Naive thymus-derived CD8-positive, alpha-beta T cell (primary cell): ENCODE measurements around the gene ALG5. TPM values are rescaled to one million over a fixed set of nuclear protein-coding genes. Genes with fewer than 3 reads are reported as not detected.

ENCODE experiments used
- ATAC-seq, 2 donors: fragments of 150-1000 bp; cut with Tn5 transposase in 1 of 2; sonication (Bioruptor Pico), chemical (Tn5 transposase) in 1 of 2; 1 replicate in 1 of 2; 2 replicates in 1 of 2; pipeline ENCODE4 v1.10.0; 2021; ENCODE audit warnings: mild to moderate bottlenecking in 2 of 2, moderate library complexity in 2 of 2
- POLR2A ChIA-PET: fragments of 350-600 bp; sonication (Branson Sonifier 250); formaldehyde crosslinking; loops from one replicate; lab custom pipeline; 2021; ENCODE audit warnings: antibody characterized with exemption; lab: Charles Lee
- DNase-seq, 10 donors: peaks; one replicate each; pipeline versions ENCODE4 v3.0.0 to v3.0.0-alpha.2; 2020 to 2022
- H3K27ac Mint-ChIP-seq, 10 donors: one replicate each; pipeline ENCODE4 v1.8.0; 2020 to 2022; ENCODE audit warnings: mild to moderate bottlenecking in 10 of 10, mixed read lengths in 10 of 10, moderate library complexity in 4 of 10, inconsistent platforms in 1 of 10
- H3K27me3 Mint-ChIP-seq, 5 donors: one replicate each; pipeline ENCODE4 v1.8.0; 2021 to 2022; ENCODE audit warnings: mixed read lengths in 5 of 5
- H3K36me3 Mint-ChIP-seq, 3 donors: one replicate each; pipeline ENCODE4 v1.8.0; 2020 to 2022; ENCODE audit warnings: mixed read lengths in 3 of 3, mild to moderate bottlenecking in 2 of 3, inconsistent platforms in 1 of 3
- H3K4me1 Mint-ChIP-seq, 4 donors: one replicate each; pipeline ENCODE4 v1.8.0; 2021 to 2022; ENCODE audit warnings: mixed read lengths in 4 of 4
- H3K4me3 Mint-ChIP-seq, 10 donors: one replicate each; pipeline ENCODE4 v1.8.0; 2020 to 2022; ENCODE audit warnings: mild to moderate bottlenecking in 10 of 10, mixed read lengths in 10 of 10, moderate library complexity in 6 of 10, inconsistent platforms in 1 of 10
- H3K9me3 Mint-ChIP-seq, 9 donors: one replicate each; pipeline ENCODE4 v1.8.0; 2020 to 2022; ENCODE audit warnings: mixed read lengths in 9 of 9, mild to moderate bottlenecking in 3 of 9, inconsistent platforms in 1 of 9, moderate library complexity in 1 of 9
- polyA plus RNA-seq, 3 donors: library from polyadenylated mRNA; unstranded; fragments of 300-500 nt; fragmentation: Illumina TruSeq; gene quantifications; one replicate each; pipeline ENCODE4 v1.2.3, GENCODE V29; 2021
- total RNA-seq, 8 experiments: library from RNA in 2 of 8; stranded (reverse) in 2 of 8; gene quantifications; one replicate each; pipeline ENCODE4 v1.2.3 and lab custom pipeline; 2021 to 2026

Gene ALG5
- total and polyA plus RNA-seq, 5 experiments from 2014 or later: 22.5 to 89.5 (median 61.9) TPM

GRCh38 chr13:36910545-36910944 lies 88.6 kb downstream of the ALG5 start:
- DNase-seq (no peak), ATAC-seq (no peak)
- Mint-ChIP-seq H3K36me3 (no peaks in the 10 kb centered on the region), H3K4me1 (no peaks in the 10 kb centered on the region), H3K4me3 (no peak overlapping the region), H3K27ac (no peak overlapping the region), H3K9me3 (peaks cover 0 to 2% (median 0%) of the 10 kb centered on the region in 9 donors), H3K27me3 (peaks cover 14 to 47% (median 22%) of the 10 kb centered on the region in 5 donors)
- POLR2A ChIA-PET: no interaction called here

GRCh38 chr13:36907821-36908220 lies 91.3 kb downstream of the ALG5 start:
- peaks cover 8 to 40% (median 20%) of the 10 kb centered on the region in 5 donors for H3K27me3 Mint-ChIP-seq
- H3K9me3 Mint-ChIP-seq: peaks cover 0 to 2% (median 0%) of the 10 kb centered on the region in 9 donors
- no peaks in the 10 kb centered on the region for H3K4me1 Mint-ChIP-seq
- no peak for ATAC-seq
- no peak overlapping the region for H3K4me3 Mint-ChIP-seq
- H3K27ac Mint-ChIP-seq: no peak overlapping the region
- POLR2A ChIA-PET: no interaction called here
- no peak for DNase-seq
- H3K36me3 Mint-ChIP-seq: no peaks in the 10 kb centered on the region

- POLR2A ChIA-PET: no interaction called here
- no peak overlapping the region for H3K27ac Mint-ChIP-seq
- no peaks in the 10 kb centered on the region for H3K36me3 Mint-ChIP-seq
- peaks cover 0 to 2% (median 0%) of the 10 kb centered on the region in 9 donors for H3K9me3 Mint-ChIP-seq
- ATAC-seq (no peak), DNase-seq (no peak)
- no peak overlapping the region for H3K4me3 Mint-ChIP-seq
- peaks cover 8 to 40% (median 16%) of the 10 kb centered on the region in 5 donors for H3K27me3 Mint-ChIP-seq
- H3K4me1 Mint-ChIP-seq: no peaks in the 10 kb centered on the region
These were observed 91.9 kb downstream of the ALG5 start for GRCh38 chr13:36907266-36907665.

- Mint-ChIP-seq H3K4me1 (no peaks in the 10 kb centered on the region), H3K9me3 (peaks cover 0 to 2% (median 0%) of the 10 kb centered on the region in 9 donors), H3K27ac (no peak overlapping the region), H3K27me3 (peaks cover 8 to 39% (median 13%) of the 10 kb centered on the region in 5 donors), H3K36me3 (no peaks in the 10 kb centered on the region), H3K4me3 (no peak overlapping the region)
- no peak for ATAC-seq
- POLR2A ChIA-PET: no interaction called here
- DNase-seq: no peak
These were observed 93.2 kb downstream of the ALG5 start for GRCh38 chr13:36905944-36906343.

- POLR2A ChIA-PET: no interaction called here
- no peak overlapping the region for H3K4me3 Mint-ChIP-seq
- no peaks in the 10 kb centered on the region for H3K36me3 Mint-ChIP-seq
- H3K4me1 Mint-ChIP-seq: no peaks in the 10 kb centered on the region
- peaks cover 0 to 2% (median 0%) of the 10 kb centered on the region in 9 donors for H3K9me3 Mint-ChIP-seq
- no peak overlapping the region for H3K27ac Mint-ChIP-seq
- peaks cover 15 to 28% (median 17%) of the 10 kb centered on the region in 5 donors for H3K27me3 Mint-ChIP-seq
- ATAC-seq (no peak), DNase-seq (no peak)
These were observed 95.1 kb downstream of the ALG5 start for GRCh38 chr13:36903925-36904595.

Other genes starting within 250 kb of the ALG5 start
- 10 to 100 TPM; 12.5 to 14.4 TPM for gene RFXAP, start 180.1 kb downstream of the ALG5 start, total RNA-seq
- 1 to 10 TPM; 1.4 to 3.3 (median 2.4) TPM for gene RFXAP, start 180.1 kb downstream of the ALG5 start, polyA plus RNA-seq
- not detected for gene SMAD9, start 79.1 kb downstream of the ALG5 start, total RNA-seq
- gene SMAD9, start 79.1 kb downstream of the ALG5 start, polyA plus RNA-seq: under 1 TPM; 0.03 to 0.07 (median 0.03) TPM
- 10 to 100 TPM; 82.1 to 88.5 TPM for gene EXOSC8, start 1.4 kb upstream of the ALG5 start, total RNA-seq
- 10 to 100 TPM; 71.1 to 82.5 (median 80.4) TPM for gene EXOSC8, start 1.4 kb upstream of the ALG5 start, polyA plus RNA-seq
- 100 to 1,000 TPM; 114 to 119 TPM for gene SUPT20H, start 60.3 kb upstream of the ALG5 start, total RNA-seq
- 10 to 100 TPM; 45.4 to 59.1 (median 45.8) TPM for gene SUPT20H, start 60.3 kb upstream of the ALG5 start, polyA plus RNA-seq
- not detected for gene CSNK1A1L, start 106.3 kb upstream of the ALG5 start, total RNA-seq
- not detected for gene CSNK1A1L, start 106.3 kb upstream of the ALG5 start, polyA plus RNA-seq